ENCODE measurements around the gene MON2. TPM values are rescaled to one million over a fixed set of nuclear protein-coding genes. Genes with fewer than 3 reads are reported as not detected.

The MON2 gene
- total RNA-seq, 1 donor from 2014 or later, result 15.9 TPM

DNA sequence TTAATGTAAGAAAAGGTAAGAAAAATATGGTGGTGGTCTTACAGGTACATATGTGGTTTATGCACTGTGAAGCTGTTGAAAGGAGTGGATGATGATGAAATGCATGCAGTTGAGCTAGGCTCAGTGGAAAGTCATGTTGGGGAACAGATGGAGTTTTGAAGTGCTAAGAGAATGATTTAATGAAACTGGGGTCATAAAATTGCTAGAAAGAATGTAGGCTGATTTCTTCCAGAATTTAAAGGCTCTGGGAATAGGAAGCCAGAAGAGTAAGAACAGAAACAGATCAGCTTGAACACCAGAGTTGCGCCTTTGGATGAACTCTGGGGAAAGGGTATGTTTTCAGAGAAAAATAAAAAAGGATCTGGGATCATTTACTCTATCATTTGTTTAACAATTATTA is 146.5 kb downstream of the MON2 start:
- no peak for DNase-seq (ENCODE audit: low read depth in 2 of 2)

DNA sequence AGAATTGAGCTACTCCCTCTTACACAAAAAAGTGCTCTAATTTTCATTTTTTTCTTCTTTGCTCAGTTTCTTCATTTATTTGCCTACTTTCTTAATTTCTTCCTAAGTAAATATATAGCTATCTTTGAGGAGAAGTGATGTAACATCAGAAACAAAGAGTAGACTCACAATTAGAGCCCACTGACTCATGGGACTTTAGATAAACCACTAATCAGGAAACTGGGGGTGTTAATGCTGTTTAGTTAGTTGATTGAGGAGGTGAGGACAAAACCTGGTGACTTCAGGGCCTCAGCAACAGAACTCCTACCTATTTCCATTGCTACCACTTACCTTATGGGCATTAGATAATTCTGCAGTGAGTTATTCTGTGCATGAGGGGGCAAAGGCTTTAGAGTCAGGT is 151.7 kb downstream of the MON2 start:
- DNase-seq (ENCODE audit: low read depth in 2 of 2), result peak in 1 of 2 donors; percentile 43

DNA sequence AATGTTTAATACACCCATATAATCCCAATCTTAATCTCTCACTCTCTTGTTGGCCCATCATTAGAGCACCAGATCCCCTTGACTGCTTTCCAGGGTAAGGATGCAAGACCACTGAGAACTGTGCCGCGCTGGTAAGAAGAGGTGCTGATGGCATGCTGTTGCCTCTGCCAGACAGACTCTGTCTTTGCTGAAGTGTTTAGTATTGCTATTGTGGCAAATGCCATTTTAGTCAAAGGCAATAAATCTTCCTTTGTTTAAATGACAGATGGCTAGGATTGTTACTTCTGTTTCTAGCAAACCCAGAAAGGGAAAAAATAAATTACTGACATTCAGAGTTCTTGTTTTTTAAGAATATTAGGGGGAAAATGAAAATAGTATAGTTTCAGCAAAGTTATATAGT is 152.3 kb downstream of the MON2 start:
- DNase-seq (ENCODE audit: low read depth in 2 of 2), result peak in 1 of 2 donors; percentile 36

DNA sequence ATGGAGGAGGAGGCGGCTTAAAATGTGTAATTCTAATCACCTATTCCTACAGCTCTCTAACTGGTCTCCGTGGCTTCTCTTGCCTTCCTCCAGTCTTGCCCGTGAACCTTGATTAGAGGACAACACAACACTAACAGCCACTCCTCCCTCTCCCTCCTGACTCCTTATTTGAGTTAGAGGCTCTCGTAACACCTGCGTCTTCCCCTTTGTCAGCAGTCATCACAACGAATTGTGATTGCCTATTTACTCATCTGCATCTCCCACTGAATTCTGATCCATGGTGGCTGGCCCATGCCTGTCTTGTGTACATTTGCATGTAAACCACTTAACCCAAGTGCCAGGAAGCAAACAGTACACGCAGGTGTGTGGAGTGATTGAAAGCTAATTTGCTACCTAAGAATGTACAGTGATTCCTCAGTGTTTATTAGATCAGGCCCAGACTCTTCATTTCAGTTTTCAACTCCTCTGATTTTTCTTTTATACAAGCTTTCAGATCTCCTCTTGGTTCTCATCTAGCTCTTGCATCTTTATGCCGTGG is 154.5 kb downstream of the MON2 start:
- no peak for DNase-seq (ENCODE audit: low read depth in 2 of 2)

DNA sequence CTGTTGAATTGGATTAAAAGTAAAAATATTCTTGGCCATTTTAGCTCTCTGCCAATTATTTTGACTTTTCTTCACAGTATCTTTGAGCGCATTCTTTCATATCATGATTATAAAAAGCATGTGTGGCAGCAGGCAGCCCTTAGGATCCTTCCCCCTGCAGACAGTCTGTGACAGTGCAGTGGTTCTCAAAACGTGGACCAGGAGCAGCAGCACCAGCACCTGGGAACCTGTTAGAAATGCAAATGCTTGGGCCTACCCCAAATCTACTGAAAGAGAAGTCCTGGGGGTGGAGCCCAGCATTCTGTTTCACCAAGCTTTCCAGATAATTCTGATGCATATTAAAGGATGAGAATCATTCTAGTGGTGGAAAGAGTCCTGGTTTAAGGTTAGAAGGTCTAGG is 155.6 kb downstream of the MON2 start:
- DNase-seq (ENCODE audit: low read depth in 2 of 2), result no peak

DNA sequence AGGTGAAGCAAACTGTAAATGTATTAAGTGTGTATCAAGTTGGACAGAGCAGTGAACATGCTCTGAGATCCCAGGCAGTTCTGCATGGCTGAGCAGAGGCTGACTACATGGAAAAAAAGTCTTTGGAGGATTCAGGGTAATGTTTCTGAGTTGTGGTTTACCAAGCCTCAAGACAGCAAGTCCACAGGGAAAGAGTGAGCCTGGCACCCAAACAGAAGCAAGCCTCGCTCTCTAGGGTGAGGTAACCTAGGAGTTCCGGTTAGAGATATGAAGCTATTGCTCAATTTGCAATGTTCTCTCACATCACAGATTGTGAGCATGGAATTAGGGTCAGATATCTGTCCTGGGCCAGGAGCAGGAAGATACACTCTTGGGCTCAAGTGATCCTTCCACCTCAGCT is 158.6 kb downstream of the MON2 start:
- DNase-seq (ENCODE audit: low read depth in 2 of 2), result no peak

DNA sequence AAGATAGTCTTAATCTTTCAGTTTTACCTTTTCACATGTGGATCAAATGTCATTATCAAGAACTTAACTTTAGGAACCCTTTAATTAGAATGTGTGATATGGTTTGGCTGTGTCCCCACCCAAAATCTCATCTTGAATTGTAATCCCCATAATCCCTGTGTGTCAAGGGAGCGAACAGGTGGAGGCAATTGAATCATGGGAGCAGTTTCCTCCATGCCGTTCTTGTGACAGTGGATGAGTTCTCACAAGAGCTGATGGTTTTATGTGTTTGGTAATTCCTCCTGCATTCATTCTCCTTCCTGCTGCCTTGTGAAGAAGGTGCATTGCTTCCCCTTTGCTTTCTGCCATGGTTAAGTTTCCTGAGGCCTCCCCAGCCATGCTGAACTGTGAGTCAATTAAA is 160.6 kb downstream of the MON2 start:
- DNase-seq (ENCODE audit: low read depth in 2 of 2), result no peak

DNA sequence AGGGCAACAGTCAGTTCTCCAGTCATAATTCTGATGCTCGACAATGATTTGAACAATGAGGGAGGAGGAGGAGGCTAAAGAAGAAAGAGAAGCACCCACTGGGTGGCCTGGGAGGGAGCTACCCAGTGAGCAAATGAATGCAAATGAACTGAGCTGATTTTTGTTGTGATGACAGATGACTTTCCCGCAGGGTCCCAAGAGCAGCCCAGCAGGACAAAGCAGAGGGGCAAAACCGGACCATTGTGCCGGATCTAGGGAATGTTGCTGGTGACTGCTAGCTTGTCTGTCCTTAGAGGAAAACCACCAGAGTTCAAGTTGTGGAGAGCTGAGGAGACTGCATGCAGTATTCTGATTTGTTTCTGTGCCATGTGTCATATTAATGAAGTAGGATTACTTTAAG is 162.8 kb downstream of the MON2 start:
- DNase-seq (ENCODE audit: low read depth in 2 of 2), result no peak

DNA sequence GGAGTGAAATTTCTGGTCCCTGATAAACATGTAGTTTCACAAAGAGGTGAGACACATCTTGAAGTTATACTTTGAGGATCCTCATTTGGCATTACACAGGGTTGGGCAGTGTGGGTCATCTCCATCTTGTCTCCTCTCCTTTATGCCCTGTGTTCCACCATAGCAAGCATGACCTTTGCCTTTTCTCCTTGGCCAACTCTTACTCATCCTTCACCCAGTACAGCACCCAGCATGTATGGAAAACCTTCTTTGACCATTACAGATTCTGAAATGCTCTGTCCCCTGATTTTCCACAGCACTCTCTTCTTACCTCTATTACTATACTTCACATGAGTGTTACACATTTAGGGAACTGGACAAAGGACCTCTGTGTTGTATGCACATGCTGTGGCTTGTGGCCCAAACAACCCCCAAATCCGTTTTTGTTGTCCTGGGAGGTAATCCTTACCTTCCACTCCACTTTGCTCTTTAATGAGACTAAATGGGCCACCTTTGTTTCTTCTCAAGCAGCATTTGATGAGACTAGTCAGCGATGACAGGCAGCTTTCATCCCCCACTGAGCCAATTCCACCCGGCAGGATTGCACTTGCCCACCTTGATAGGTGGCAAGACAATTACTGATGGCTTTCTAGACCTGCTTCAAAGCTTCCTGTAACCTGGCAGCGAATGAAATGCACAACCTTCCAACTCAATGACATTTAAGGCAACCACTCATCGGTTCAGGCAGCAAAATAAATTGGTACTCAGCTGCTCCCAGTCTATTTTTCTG is 163.5 kb downstream of the MON2 start:
- DNase-seq (ENCODE audit: low read depth in 2 of 2), result no peak

DNA sequence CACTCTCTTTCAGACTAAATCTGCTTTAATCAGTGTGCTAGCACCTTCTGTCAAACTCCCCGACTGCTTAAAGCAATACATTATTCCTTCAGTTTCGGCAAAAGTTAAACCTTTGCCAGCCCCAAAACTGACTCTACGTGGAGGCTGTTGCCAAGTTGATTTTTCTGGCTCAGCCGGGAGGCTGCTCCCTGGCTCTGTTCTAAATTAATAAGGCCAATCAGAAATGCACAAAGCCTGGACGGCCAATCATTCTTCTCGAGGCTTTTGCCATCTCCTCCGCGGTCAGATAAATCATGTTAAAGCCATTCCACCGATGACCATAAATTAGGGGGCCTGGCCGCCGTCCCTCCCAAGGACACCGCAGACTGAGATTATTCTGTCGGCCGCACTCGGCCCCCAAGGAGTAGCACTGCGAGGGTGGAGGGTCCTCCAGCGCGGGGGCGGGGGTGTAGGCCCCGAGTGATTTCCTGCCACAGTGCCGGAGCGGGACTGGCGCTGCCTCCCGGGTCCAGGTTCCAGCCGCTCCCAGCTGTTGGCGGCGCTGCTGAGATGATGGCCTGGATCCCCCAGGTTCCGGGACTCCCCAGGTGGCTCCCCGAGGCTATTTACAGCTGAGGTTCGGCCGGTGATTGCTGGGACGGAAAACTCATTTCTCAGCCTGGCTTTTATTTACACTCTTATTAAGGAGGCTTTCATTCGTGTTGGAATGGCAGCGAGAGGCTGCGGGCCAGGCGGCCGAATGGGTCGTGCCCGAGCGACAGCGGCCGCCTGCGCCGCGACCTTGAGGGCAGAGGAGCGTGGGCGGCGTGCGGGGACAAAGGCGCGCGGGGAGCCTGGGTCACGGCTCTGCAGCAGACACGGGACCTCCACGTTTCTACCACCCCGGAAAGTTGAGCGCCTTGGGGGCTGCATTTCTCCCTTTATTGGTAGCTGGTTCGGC is 165.1 kb downstream of the MON2 start:
- peak; percentile 17 to 57 for DNase-seq (ENCODE audit: low read depth in 2 of 2)

DNA sequence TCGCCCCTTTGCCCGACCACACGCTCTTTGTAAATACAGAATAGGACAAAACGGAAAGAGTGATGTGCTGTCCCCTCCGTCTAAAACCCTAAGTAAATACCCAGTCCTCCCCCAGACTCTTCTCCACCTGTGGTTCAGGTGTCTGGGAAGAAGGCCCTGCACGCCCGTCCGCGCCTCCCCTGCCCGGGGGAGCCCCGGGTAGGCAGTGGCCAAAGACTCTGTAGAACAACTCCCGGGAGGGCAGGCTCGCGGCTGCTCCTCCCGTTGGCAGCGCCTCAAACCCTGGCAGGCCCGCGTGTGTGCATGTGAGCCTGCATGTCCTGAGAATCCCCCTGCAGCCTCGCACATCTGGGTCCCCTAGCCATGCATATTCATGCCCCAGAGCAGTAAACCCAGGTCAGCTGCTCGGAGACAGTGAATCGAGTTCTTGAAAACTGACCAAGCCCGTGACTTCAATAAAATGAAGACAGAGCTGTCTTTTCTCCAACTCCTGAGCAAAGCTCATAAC is 165.8 kb downstream of the MON2 start:
- no peak for DNase-seq (ENCODE audit: low read depth in 2 of 2)

DNA sequence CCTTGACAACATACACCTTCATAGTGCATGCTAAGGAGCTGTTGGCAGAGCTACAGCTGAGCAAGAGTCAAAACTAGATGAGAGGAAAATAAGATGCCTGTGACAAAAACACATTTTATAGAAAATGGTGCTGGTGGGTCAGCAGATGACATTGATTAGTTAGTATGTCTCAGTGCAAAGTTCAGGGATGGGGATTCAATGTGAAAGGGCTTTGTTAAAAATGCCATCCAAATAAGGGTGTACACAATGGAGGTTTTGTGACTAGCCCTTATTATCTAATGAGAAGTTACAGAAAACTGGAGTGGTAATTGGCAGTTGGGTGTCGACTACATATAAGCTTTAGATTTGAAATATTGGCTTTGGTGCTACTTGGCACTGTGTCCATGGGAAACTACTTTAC is 169.0 kb downstream of the MON2 start:
- DNase-seq (ENCODE audit: low read depth in 2 of 2), result no peak

DNA sequence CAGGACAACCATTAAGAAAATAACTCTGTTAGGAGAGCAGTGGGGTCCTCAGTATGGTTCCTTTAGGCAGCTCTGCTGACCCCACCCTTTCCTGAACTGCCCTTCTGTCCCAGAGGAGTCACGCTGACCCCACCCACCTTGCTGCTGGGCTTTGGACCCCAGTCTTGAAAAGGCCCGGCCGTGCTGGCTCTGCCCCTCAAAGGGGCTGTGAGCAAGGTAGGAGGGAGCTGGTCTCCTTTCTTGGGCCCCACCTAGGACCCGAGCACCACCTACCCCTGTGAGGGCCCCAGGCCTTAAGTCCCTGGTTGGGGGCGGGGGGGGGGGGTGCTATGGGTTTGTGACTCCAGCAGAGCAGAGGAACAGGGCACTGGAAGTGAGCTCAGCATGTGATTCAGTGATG is 171.1 kb downstream of the MON2 start:
- DNase-seq (ENCODE audit: low read depth in 2 of 2), result no peak

DNA sequence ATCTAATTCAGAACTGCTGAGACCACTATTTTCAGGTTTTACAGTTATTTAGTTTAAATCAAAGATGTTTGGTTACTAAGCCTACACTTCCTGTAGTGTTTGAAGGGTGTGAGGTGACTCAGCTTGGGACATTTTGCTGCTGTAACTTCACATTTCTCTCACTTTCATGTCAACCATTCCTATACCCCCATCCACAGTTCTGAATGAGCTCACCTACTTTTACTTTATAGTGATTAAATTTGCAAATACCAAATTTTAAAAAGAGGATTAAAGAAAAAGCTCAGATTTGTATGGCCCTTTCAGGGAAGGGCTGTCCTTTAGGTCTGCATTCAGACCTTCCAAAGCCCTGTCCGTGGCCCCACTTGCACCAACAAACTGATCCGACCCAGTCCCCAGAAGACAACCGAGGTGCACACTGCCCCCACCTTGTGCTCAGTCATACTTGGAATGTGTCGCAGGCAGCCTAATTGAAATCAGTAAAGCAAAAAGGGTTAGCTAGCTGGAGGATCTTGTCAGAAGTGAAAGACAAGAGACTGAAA is 174.4 kb downstream of the MON2 start:
- peak; percentile 11 to 69 for DNase-seq (ENCODE audit: low read depth in 2 of 2)

DNA sequence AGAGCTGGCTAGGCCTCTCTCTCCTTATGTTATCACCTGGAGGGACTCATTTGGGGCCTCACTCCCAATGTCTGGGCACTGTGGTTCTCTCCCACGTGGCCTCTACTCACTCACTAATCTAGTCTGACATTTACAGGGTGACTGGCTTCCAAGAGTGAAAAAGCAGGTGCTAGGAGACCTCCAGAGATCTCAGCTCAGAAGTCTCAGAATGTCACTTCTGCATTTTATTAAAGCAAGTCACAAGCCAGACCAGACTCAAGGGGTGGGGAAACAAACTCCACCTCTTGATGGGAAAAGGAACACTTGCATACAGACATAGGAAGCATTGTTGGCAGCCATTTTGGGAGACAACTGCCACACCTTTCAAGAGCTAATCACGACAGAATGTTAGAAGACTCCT is 175.9 kb downstream of the MON2 start:
- DNase-seq (ENCODE audit: low read depth in 2 of 2), result no peak

DNA sequence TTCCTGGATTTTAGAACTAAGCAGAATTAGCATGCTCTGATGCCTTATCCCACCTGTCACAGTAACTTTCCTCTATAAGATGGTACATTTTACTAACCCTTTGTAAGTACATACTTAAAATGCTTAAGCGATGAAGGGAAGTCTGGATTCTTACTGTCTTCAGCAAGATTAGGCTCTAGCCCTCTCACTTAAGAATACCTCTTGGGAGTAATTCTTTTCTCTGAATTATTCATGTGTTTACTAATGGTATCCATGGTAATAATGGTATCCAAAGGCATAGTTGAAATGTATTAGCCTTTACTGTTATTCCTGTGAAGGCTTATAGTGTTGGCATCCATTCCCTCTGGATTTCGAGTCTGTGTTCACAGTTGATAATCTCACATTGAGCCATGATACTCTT is 176.9 kb downstream of the MON2 start:
- DNase-seq (ENCODE audit: low read depth in 2 of 2), result no peak

DNA sequence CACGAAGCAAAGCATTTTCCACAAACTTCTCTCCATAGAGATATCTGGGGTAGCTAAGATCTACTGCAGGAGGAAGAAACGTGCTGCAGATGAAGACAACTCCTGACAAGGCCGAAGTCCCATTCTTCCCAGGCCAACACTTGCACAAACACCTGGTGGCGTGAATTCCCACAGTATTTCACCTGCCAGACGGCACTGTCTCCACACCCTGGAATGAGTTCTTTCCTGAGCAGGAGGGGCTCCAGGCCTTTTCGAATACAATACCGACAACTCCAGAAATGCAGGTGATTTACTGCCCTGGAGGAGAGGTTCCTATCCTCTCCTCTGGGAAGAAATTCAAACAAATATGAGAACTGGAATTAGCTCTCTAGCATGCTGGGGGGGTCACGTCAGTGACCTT is 179.9 kb downstream of the MON2 start:
- no peak for DNase-seq (ENCODE audit: low read depth in 2 of 2)

DNA sequence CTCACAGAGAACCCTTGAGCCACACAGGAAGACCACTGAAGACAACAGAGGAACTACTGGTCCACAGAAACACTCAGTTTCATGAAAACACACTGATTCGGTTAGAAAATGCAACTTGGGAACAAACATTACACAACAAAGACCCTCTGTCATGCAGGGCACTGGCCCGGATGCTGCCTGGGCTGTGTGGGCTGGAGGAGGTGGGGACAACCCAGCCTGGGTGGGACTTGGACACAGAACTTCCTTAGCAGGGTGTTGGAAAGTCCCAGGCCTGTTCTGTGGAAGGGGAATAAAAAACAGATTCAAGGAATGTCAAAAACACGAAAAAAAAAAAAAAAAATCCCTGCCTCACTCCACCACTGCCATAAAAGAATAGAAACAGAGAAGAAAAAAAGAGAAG is 181.0 kb downstream of the MON2 start:
- peak; percentile 14 to 22 for DNase-seq (ENCODE audit: low read depth in 2 of 2)

DNA sequence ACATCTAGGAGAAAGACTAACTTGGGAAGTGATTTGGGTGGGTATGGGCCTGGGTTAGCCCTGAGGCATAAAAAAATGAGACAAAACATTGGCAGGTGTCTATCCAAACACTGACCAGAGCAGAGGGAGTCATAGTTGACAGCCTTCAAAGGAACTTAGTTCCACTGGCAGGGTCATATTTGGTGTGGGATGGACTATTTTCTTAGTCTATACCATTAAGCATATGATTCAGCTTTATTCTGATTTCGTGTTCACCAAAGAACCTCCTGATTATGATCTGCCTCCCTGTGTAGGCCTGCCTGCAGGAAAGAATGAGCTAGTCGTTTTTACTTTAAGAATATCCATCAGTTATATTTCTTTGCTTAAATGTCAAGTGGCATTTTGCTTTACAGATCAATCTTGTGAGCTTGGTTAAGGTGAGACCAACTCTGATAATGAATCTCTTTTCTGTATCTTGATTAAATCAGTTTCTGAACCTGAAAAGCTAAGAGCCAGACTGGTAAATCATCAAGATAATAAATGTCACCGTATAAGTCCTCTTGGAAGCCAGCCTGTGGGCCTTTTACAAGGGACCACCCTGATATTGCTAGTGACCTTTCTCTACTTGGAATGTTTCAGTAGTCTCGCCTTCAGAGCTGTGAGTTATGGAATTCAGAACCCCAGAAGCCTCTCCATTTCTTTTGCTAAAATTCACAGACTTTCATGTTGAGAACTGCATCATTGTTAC is 182.9 kb downstream of the MON2 start:
- DNase-seq (ENCODE audit: low read depth in 2 of 2), result no peak
